Mesenchymal stem cell (in vitro differentiated cells and primary cell): Measurements from ENCODE around the gene FOXK2.

Experiments used
- DNase-seq: peaks from one replicate; pipeline ENCODE4 v3.0.0-alpha.2; 2013
- H2AFZ ChIP-seq: one replicate; pipeline ENCODE4 v1.6.1; 2013; ENCODE audit warnings: low read depth, mild to moderate bottlenecking, control low read depth, inconsistent platforms, low read length, moderate library complexity
- H2AK5ac ChIP-seq: 2 replicates; pipeline ENCODE4 v1.6.1; 2013; ENCODE audit warnings: low read length, moderate library complexity, mild to moderate bottlenecking, inconsistent platforms; ENCODE audit not compliant: severe bottlenecking
- H2BK120ac ChIP-seq: one replicate; pipeline ENCODE4 v1.6.1; 2013; ENCODE audit warnings: low read depth, mild to moderate bottlenecking, inconsistent platforms, low read length, moderate library complexity
- H2BK12ac ChIP-seq, 2 experiments: one replicate each; pipeline ENCODE4 v1.6.1; 2013; ENCODE audit warnings: inconsistent platforms in 2 of 2, low read length in 2 of 2, mild to moderate bottlenecking in 2 of 2, moderate library complexity in 2 of 2, control low read depth in 1 of 2
- H2BK15ac ChIP-seq: one replicate; pipeline ENCODE4 v1.6.1; 2013; ENCODE audit warnings: mild to moderate bottlenecking, low read depth, inconsistent platforms; ENCODE audit not compliant: poor library complexity, severe bottlenecking
- H2BK5ac ChIP-seq: 2 replicates; pipeline ENCODE4 v1.6.1; 2013; ENCODE audit warnings: low read depth, mild to moderate bottlenecking, low read length, control low read depth, inconsistent platforms; ENCODE audit not compliant: poor library complexity, severe bottlenecking
- H3K14ac ChIP-seq, 2 experiments: one replicate each; pipeline ENCODE4 v1.6.1; 2013; ENCODE audit warnings: inconsistent platforms in 2 of 2, low read length in 2 of 2, control low read depth in 1 of 2, mild to moderate bottlenecking in 1 of 2, moderate library complexity in 1 of 2
- H3K18ac ChIP-seq, 2 experiments: one replicate each; pipeline ENCODE4 v1.6.1; 2013; ENCODE audit warnings: inconsistent platforms in 2 of 2, low read length in 2 of 2, control low read depth in 1 of 2, low read depth in 1 of 2, mild to moderate bottlenecking in 1 of 2
- H3K23ac ChIP-seq, 2 experiments: one replicate each; pipeline ENCODE4 v1.6.1; 2013; ENCODE audit warnings: inconsistent platforms in 2 of 2, low read length in 2 of 2, mild to moderate bottlenecking in 2 of 2, moderate library complexity in 2 of 2, control low read depth in 1 of 2
- H3K27ac ChIP-seq: 2 replicates; pipeline ENCODE4 v1.5.1; 2013; ENCODE audit warnings: mild to moderate bottlenecking, moderate library complexity, low read length, control low read depth, inconsistent platforms; ENCODE audit not compliant: poor library complexity, severe bottlenecking
- H3K27me3 ChIP-seq, 2 experiments: 2 replicates each; pipeline versions ENCODE4 v1.6.1 to v1.7.0; 2013; ENCODE audit warnings: low read length in 2 of 2, mild to moderate bottlenecking in 2 of 2, moderate library complexity in 2 of 2, control low read depth in 1 of 2, inconsistent platforms in 1 of 2; ENCODE audit not compliant: control insufficient read depth in 1 of 2, insufficient read depth in 1 of 2
- H3K36me3 ChIP-seq, 2 experiments: 2 replicates each; pipeline versions ENCODE4 v1.6.1 to v1.7.0; 2013; ENCODE audit warnings: low read length in 2 of 2, control low read depth in 1 of 2, inconsistent platforms in 1 of 2, low read depth in 1 of 2, mild to moderate bottlenecking in 1 of 2; ENCODE audit not compliant: insufficient read depth in 2 of 2, control insufficient read depth in 1 of 2
- H3K4ac ChIP-seq, 2 experiments: one replicate each; pipeline ENCODE4 v1.6.1; 2013; ENCODE audit warnings: inconsistent platforms in 2 of 2, low read length in 2 of 2, mild to moderate bottlenecking in 2 of 2, moderate library complexity in 2 of 2, control low read depth in 1 of 2, low read depth in 1 of 2
- H3K4me1 ChIP-seq: 2 replicates; pipeline ENCODE4 v1.6.1; 2013; ENCODE audit warnings: low read depth, low read length, control low read depth; ENCODE audit not compliant: control insufficient read depth, insufficient read depth
- H3K4me2 ChIP-seq: 2 replicates; pipeline ENCODE4 v1.6.1; 2013; ENCODE audit warnings: low read length, mild to moderate bottlenecking, inconsistent platforms; ENCODE audit not compliant: poor library complexity, severe bottlenecking
- H3K4me3 ChIP-seq, 2 experiments: 2 replicates each; pipeline versions ENCODE4 v1.5.1 to v1.7.0; 2013; ENCODE audit warnings: low read length in 2 of 2, mild to moderate bottlenecking in 2 of 2, control low read depth in 1 of 2, low read depth in 1 of 2; ENCODE audit not compliant: insufficient read depth in 1 of 2
- H3K79me1 ChIP-seq: replicated peaks from 2 replicates; pipeline ENCODE4 v1.6.1; 2013; ENCODE audit warnings: mild to moderate bottlenecking, control low read depth, low read length, inconsistent platforms; ENCODE audit not compliant: poor library complexity, severe bottlenecking
- H3K9ac ChIP-seq: 2 replicates; pipeline ENCODE4 v1.7.0; 2013; ENCODE audit warnings: mild to moderate bottlenecking, low read length, moderate library complexity
- H3K9me3 ChIP-seq: 2 replicates; pipeline ENCODE4 v1.7.0; 2013; ENCODE audit warnings: mild to moderate bottlenecking, low read length; ENCODE audit not compliant: control insufficient read depth
- H4K8ac ChIP-seq: one replicate; pipeline ENCODE4 v1.6.1; 2013; ENCODE audit warnings: inconsistent platforms, mild to moderate bottlenecking, low read length, moderate library complexity
- H4K91ac ChIP-seq: one replicate; pipeline ENCODE4 v1.6.1; 2013; ENCODE audit warnings: mild to moderate bottlenecking, low read length, inconsistent platforms
- WGBS: methylation state at CpG from one replicate; pipeline ENCODE4 v1.1.7; 2013; ENCODE audit warnings: mixed read lengths; 5-methylcytosine and 5-hydroxymethylcytosine counted together

FOXK2 gene

GRCh38 chr17:82569621-82570020 is 50.1 kb downstream of the FOXK2 start:
- Histone ChIP-seq H3K36me3 (peaks cover 56 to 76% of the 10 kb centered on the region in 2 experiments), H3K9me3 (no peaks in the 10 kb centered on the region), H3K18ac (no peak overlapping the region), H3K27ac (no peak overlapping the region), H2BK120ac (no peak overlapping the region), H2BK15ac (no peak overlapping the region), H3K4me1 (peaks cover 2% of the 10 kb centered on the region), H3K27me3 (no peaks in the 10 kb centered on the region), H2AFZ (no peak overlapping the region), H2BK12ac (no peak overlapping the region), H4K8ac (no peak overlapping the region), H2BK5ac (no peak overlapping the region), H3K9ac (no peak overlapping the region), H3K4me2 (no peak overlapping the region), H3K79me1 (peaks cover 44% of the 10 kb centered on the region), H3K23ac (no peak overlapping the region), H3K4me3 (no peak overlapping the region), H3K4ac (no peak overlapping the region), H4K91ac (no peak overlapping the region), H2AK5ac (no peak overlapping the region), H3K14ac (no peak overlapping the region)
- DNase-seq, result no peak
- WGBS, result 87% methylated on average over 11 of the region's 11 CpGs

- no peak overlapping the region for H4K8ac ChIP-seq
- H4K91ac ChIP-seq, result no peak overlapping the region
- H3K79me1 ChIP-seq, result peaks cover 47% of the 10 kb centered on the region
- H3K27me3 ChIP-seq, result no peaks in the 10 kb centered on the region
- peaks cover 56 to 78% of the 10 kb centered on the region in 2 experiments for H3K36me3 ChIP-seq
- no peak overlapping the region for H3K4ac ChIP-seq
- H2AFZ ChIP-seq, result no peak overlapping the region
- WGBS, result 98% methylated on average over 8 of the region's 9 CpGs
- H2BK15ac ChIP-seq, result no peak overlapping the region
- no peak overlapping the region for H3K18ac ChIP-seq
- H2AK5ac ChIP-seq, result no peak overlapping the region
- H2BK12ac ChIP-seq, result no peak overlapping the region
- no peak overlapping the region for H3K4me3 ChIP-seq
- no peak overlapping the region for H2BK120ac ChIP-seq
- H3K9ac ChIP-seq, result no peak overlapping the region
- no peak overlapping the region for H3K27ac ChIP-seq
- H3K4me1 ChIP-seq, result peaks cover 2% of the 10 kb centered on the region
- DNase-seq, result no peak
- H2BK5ac ChIP-seq, result no peak overlapping the region
- H3K9me3 ChIP-seq, result no peaks in the 10 kb centered on the region
- no peak overlapping the region for H3K23ac ChIP-seq
- H3K14ac ChIP-seq, result no peak overlapping the region
- H3K4me2 ChIP-seq, result no peak overlapping the region
These were observed 50.7 kb downstream of the FOXK2 start for GRCh38 chr17:82570277-82570676.

- Histone ChIP-seq H3K9ac (no peak overlapping the region), H3K14ac (no peak overlapping the region)
- 98% methylated on average over 6 of the region's 6 CpGs for WGBS
These were observed 52.3 kb downstream of the FOXK2 start for GRCh38 chr17:82571855-82572254.

GRCh38 chr17:82574041-82574440 is 54.5 kb downstream of the FOXK2 start:
- Histone ChIP-seq H3K18ac (no peak overlapping the region), H2BK5ac (no peak overlapping the region), H2AFZ (no peak overlapping the region), H3K27me3 (no peaks in the 10 kb centered on the region), H3K14ac (no peak overlapping the region), H3K79me1 (peaks cover 41% of the 10 kb centered on the region), H3K36me3 (peaks cover 61 to 80% of the 10 kb centered on the region in 2 experiments), H3K23ac (no peak overlapping the region), H3K4me3 (no peak overlapping the region), H3K9me3 (no peaks in the 10 kb centered on the region), H3K4ac (no peak overlapping the region), H4K91ac (no peak overlapping the region), H2AK5ac (no peak overlapping the region), H3K4me2 (no peak overlapping the region), H3K27ac (no peak overlapping the region), H2BK120ac (no peak overlapping the region), H2BK12ac (no peak overlapping the region), H3K4me1 (peaks cover 2% of the 10 kb centered on the region), H4K8ac (no peak overlapping the region), H3K9ac (no peak overlapping the region), H2BK15ac (no peak overlapping the region)
- DNase-seq, result no peak
- WGBS, result 98% methylated on average over 9 of the region's 11 CpGs

More at GRCh38 chr17:82571855-82572254, 52.3 kb downstream of the FOXK2 start:
- H2AK5ac ChIP-seq, result no peak overlapping the region
- no peak overlapping the region for H3K27ac ChIP-seq
- H3K4me1 ChIP-seq, result peaks cover 2% of the 10 kb centered on the region
- H2BK5ac ChIP-seq, result no peak overlapping the region
- H3K4me3 ChIP-seq, result no peak overlapping the region
- no peak overlapping the region for H2BK12ac ChIP-seq
- peaks cover 61 to 78% of the 10 kb centered on the region in 2 experiments for H3K36me3 ChIP-seq
- no peaks in the 10 kb centered on the region for H3K9me3 ChIP-seq
- no peak overlapping the region for H3K18ac ChIP-seq
- no peak overlapping the region for H2BK120ac ChIP-seq
- no peak overlapping the region for H3K4ac ChIP-seq
- no peak overlapping the region for H3K23ac ChIP-seq
- no peak overlapping the region for H4K91ac ChIP-seq
- no peak for DNase-seq
- H3K4me2 ChIP-seq, result no peak overlapping the region
- peaks cover 40% of the 10 kb centered on the region for H3K79me1 ChIP-seq
- no peak overlapping the region for H2AFZ ChIP-seq
- H3K27me3 ChIP-seq, result no peaks in the 10 kb centered on the region
- H2BK15ac ChIP-seq, result no peak overlapping the region
- H4K8ac ChIP-seq, result no peak overlapping the region
